ENCODE data around the gene PDHB.

The PDHB gene

DNA sequence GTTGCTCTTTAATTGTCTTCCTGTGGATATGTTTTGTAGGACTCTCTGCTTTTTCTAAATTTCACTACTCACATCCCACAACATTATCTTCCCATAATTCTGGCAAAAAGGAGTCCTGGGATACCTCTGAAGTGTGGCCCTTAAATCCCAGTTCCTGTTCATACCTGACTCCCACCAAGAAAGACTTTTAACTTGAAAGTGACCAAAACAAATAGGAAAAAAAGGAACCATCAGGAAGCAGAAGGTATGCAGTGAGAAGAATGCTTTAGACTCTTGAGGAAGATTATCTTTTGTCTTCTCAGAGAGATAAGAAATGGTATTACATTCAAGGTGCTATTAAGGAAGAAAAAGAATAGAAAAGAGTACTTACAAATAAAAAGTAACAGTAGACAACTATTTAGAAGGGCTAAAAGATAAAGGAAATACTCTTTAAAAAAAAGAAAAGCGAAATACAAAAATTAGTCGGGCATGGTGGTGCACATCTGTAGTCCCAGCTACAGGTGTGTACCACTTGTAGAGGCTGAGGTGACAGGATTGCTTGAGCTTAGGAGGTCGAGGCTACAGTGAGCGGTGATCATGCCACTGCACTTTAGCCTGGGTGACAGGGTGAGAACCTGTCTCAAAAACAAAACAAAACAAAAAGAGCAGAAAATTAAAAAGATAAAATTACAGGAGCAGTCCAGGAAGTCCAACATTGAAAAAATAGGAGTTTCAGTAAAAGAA, 54.1 kb downstream of the PDHB start:
- no peak for DNase-seq (ENCODE audit: low read depth in 2 of 2)
- no peak overlapping the region for H3K4me3 ChIP-seq (replicated peaks in 1 of 2; ENCODE audit: low read depth in 2 of 2, low read length in 2 of 2)
- TF ChIP-seq, protein P1, sequence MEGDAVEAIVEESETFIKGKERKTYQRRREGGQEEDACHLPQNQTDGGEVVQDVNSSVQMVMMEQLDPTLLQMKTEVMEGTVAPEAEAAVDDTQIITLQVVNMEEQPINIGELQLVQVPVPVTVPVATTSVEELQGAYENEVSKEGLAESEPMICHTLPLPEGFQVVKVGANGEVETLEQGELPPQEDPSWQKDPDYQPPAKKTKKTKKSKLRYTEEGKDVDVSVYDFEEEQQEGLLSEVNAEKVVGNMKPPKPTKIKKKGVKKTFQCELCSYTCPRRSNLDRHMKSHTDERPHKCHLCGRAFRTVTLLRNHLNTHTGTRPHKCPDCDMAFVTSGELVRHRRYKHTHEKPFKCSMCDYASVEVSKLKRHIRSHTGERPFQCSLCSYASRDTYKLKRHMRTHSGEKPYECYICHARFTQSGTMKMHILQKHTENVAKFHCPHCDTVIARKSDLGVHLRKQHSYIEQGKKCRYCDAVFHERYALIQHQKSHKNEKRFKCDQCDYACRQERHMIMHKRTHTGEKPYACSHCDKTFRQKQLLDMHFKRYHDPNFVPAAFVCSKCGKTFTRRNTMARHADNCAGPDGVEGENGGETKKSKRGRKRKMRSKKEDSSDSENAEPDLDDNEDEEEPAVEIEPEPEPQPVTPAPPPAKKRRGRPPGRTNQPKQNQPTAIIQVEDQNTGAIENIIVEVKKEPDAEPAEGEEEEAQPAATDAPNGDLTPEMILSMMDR (IDR thresholded peaks at IDR 0.05; ENCODE audit: low read depth, low read length) = no peak

DNA sequence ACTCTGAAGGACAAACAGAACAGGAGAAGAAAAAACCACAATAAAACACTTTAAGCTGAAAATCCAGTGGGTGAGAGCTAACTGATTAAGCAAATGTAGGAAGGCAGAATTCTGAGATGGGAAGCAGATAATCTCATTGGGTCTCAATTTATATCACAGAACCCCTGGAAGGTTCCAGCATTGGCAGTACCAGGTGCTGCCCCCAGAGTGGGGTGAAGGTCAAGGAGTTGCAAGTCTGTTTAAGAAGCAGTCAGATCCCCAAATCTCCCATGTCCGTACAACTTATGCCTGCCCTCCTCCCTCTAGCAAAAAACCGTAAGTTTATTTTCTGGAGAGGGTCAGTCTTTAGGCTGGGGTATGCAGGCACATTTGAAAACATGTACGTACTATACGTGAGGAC, 55.9 kb downstream of the PDHB start:
- TF ChIP-seq, protein P1 (IDR thresholded peaks at IDR 0.05; ENCODE audit: low read depth, low read length) = no peak
- DNase-seq (ENCODE audit: low read depth in 2 of 2) = no peak
- no peak overlapping the region for H3K4me3 ChIP-seq (replicated peaks in 1 of 2; ENCODE audit: low read depth in 2 of 2, low read length in 2 of 2)
